GM19324 (cell line): Measurements from ENCODE around the gene DZIP3.
"Not testable (repeated sequence)": the region's sequence is repeated elsewhere in the genome, so short reads cannot be mapped to it uniquely, and the experiment has no call there.

Source experiments
- ATAC-seq: cut with Tn5 transposase; IDR thresholded peaks from one replicate; pipeline ENCODE4 v1.9.1; 2021; ENCODE audit warnings: mild to moderate bottlenecking, moderate library complexity; ENCODE audit not compliant: unreplicated experiment, low FRiP score

DZIP3 gene

DNA sequence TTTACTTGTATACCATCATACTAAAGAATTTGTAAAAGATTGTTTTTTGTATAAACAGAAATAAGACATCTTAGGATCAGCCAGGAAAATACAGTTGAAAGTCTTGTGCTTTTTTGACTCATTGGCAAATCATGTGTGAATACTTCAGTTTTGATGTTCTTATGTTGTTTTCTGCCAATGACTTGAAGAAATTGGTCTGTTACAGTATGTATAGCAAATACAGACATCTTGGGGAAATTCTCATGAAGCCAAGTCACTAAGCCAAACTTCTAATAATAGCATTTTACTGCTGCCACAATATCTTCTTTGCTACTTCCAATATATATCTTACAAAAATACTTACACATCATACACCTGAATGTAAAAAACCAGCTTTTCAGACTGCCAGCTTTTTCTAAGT lies 83.2 kb downstream of the DZIP3 start:
- ATAC-seq, result no peak

- no peak for ATAC-seq
Observed at GRCh38 chr3:108673988-108674661, 84.6 kb downstream of the DZIP3 start.

GRCh38 chr3:108677811-108678210 lies 88.3 kb downstream of the DZIP3 start:
- no peak for ATAC-seq

GRCh38 chr3:108692286-108692685 lies 102.8 kb downstream of the DZIP3 start:
- ATAC-seq, result not testable (repeated sequence)

DNA sequence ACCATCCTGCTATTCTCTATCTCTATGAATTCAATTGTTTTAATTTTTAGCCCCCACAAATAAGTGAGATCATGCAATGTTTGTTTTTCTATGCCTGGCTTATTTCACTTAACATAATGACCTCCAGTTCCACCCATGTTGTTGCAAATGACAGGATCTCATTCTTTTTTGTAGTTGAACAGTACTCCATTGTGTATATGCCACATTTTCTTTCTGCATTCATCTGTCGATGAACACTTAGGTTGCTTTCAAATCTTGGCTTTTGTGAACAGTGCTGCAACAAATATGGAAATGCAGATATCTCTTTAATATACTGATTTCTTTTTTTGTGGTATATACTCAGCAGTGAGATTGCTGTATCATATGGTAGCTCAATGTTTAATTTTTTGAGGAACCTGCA lies 108.9 kb downstream of the DZIP3 start:
- ATAC-seq, result no peak

DNA sequence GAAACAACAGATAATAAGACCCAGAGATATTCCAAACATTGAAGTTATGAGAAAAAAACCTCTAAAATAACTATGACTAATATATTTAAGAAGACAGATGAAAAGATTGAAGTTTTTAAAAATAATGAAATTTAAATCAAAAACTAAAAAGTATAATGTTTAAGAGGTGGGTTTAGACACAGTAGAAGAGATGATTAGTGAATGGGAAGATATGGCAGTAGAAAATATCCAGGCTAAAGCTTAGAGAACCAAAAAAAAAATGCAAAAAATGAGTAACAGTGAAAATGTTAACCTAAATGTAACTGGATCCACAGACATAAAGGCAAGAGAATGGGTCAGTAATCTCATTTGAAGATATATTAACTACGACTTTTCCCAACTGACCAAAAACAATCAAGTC lies 115.5 kb downstream of the DZIP3 start:
- no peak for ATAC-seq

DNA sequence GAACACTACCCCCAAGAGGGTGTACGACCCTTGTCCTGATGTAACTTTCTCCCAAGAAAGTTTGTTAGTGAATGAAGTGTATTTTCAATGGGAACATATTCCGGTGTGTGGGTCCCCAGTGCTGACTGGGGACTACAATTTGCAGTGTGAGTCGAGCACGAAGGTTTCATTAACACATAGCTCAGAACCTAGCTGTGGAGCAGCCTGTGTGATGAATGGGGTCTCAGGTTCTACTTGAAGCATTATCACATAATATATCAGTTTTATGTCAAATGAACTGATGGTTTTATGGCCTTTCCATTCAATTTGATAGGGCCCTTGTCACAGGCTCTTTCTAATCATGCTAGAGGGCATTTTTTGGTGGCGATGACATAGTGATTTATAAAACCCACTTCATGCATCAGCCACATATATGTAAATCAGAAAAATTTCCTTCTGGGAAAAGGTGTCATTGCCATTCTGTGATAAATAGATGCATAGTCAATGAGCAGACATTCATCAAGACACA lies 123.5 kb downstream of the DZIP3 start:
- no peak for ATAC-seq

DNA sequence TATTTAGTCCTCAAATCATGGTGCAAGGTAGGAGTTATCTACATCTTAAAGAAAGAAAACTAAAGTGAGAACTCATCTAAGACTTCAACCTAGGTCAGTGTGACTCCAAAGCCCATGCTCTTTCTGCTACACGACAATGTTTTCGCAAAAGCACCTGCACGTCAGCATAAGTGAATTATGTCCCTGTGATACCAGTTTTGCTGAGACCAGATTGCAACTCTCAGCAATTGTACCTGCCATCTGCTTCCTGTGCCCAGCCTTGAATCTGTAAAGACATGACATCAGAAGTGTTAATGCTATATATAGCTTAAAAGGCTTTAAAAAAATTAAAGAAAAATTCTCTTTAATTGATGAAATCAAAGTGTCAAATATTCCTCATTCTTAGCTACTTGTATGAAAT lies 124.3 kb downstream of the DZIP3 start:
- no peak for ATAC-seq

DNA sequence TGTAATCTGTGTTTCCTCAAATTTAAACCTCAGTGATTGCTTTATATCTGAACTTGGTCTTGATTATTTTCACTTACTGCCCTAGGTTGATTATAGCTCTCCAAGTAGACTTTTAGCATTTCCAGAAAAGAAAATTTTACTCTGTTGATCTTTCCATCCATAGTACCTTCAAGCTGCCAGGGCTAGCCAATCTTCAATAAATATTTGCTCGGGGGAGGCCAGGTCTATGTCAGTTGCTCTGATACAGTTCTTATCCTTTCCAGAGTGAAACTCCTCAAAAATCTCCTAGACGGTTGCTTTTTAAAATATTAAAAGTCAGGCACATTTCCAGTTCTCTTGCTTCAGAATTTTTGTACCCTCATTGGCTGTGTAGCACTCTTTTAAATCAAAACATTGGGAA lies 128.9 kb downstream of the DZIP3 start:
- ATAC-seq, result no peak

DNA sequence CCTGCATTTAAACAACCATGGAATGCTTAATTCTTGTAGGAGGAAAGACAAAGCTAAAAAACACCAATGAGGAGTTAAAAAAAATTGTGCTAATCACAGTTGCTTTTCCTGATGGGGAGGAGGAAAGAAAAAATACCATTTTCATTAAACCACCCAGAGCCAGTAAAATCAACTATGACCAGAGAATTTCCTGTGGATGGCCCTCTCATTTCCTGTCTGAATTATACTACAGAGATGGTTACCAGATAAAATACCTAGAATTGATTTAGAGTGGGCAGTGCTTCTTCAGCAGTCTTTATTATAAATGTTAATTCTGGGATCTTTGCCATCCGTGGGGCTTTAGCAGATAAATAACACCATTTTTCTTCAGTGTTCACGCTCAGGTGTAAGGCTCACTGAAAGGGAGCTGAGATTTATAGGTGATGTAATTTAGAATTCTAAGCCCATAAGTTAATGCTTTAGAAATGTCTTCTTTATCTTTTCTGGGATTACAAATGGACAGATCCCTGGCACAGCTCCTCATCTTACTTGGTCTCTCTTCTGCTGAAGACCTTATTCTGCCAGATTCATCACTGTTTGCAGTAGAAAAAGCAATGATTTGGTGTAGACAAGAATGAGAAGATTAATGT lies 129.8 kb downstream of the DZIP3 start:
- ATAC-seq, result no peak

DNA sequence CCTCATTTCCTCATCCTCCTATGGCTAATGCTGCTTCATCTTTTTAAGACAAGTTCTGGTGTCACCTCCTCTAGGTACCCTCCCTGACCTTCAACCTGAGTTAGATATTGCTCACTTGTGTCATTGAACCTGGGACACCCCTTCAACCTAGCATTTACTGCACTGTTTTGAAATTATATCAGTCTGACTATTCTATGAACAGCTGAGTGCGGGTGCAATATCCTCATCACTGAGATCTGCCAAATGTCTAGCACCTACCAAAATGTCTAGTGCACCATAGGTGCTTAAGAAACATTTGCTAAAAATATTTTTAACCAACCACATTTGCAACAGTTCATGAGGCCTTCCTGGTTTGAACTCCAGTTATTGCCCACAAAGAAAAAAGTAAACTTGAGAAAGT lies 133.2 kb downstream of the DZIP3 start:
- ATAC-seq, result no peak

GRCh38 chr3:108724101-108724500 lies 134.6 kb downstream of the DZIP3 start:
- ATAC-seq, result no peak

GRCh38 chr3:108728105-108728504 lies 138.6 kb downstream of the DZIP3 start:
- ATAC-seq, result no peak

DNA sequence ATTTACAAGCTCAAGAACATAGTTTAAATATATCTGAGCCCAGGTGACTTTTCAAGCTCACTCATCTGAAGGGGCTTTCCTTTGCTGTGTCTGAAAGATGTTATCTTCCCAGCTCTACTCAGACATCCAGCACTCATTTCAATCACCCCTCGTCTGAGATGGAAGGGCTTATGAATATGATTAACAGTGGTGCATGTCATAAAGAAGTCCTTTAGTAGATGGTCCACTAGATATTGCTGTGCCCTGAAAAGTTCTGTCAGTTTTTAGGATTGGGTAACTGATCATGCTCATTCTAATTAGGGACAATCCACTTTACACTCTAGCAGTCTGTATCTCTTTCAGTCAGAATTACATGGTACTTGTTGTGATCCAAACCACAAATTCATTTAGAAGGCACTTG lies 139.4 kb downstream of the DZIP3 start:
- ATAC-seq, result no peak

GRCh38 chr3:108736821-108737220 lies 147.3 kb downstream of the DZIP3 start:
- ATAC-seq, result no peak

DNA sequence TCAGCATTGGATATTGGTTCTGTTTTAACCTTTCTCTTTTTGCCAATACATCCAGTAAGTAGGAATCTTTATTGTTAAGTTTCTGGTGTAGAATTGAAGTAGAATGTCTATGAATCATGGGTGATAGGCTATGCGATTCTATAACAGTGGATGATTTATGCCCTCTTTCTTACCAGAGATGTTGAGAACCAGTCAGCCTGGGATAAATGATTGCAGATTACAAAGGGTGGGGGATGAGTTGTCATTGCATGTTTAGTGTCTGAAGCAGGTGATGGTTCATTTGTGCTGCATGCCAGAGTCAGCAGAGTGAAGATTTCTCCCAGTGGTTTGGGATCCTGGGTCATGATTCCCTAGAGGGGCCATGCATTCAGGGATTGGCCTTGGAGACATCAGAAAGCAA lies 153.4 kb downstream of the DZIP3 start:
- no peak for ATAC-seq
